Coronary artery (tissue), 2 donors: ENCODE measurements around the gene RCOR1.
"Not testable (repeated sequence)": the region's sequence is repeated elsewhere in the genome, so short reads cannot be mapped to it uniquely, and the experiment has no call there.

ENCODE experiments used
- DNase-seq: peaks from one replicate; pipeline ENCODE4 v3.0.0-alpha.2; 2017; ENCODE audit warnings: low spot score
- H3K27ac ChIP-seq, 2 donors: fragments of 200-600 bp; sonication (generic); one replicate each; pipeline ENCODE4 v1.5.1; 2016 to 2019
- H3K4me3 ChIP-seq: fragments of 200-600 bp; sonication (generic); 2 replicates; pipeline ENCODE4 v1.5.1; 2016; ENCODE audit warnings: mild to moderate bottlenecking, moderate library complexity
- TF ChIP-seq, protein P1 (sequence below): fragments of 200-600 bp; sonication (generic); IDR thresholded peaks from one replicate; pipeline ENCODE4 v1.5.1; 2019; ENCODE audit warnings: antibody characterized with exemption

The RCOR1 gene

DNA sequence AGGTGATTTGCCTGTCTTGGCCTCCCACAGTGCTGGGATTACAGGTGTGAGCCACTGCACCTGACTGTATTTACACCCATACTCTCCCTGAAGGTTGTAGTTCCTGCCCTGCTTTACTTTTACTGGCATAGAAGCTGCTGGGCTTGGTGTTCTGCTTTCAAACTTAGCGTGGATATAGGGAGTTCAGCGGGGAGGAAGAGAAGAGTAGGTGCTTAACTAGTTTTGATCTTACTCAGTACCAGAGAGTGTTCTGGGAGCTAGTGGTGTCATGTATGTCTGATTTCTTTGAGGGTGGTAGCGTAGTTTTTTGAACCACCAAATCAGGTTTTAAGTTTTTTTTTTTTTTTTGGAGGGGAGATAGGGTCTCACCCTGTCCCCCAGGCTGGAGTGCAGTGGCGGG, 13.8 kb downstream of the RCOR1 start:
- no peak for DNase-seq
- no peak overlapping the region for H3K27ac ChIP-seq
- H3K4me3 ChIP-seq = no peak overlapping the region
- TF ChIP-seq, protein P1, sequence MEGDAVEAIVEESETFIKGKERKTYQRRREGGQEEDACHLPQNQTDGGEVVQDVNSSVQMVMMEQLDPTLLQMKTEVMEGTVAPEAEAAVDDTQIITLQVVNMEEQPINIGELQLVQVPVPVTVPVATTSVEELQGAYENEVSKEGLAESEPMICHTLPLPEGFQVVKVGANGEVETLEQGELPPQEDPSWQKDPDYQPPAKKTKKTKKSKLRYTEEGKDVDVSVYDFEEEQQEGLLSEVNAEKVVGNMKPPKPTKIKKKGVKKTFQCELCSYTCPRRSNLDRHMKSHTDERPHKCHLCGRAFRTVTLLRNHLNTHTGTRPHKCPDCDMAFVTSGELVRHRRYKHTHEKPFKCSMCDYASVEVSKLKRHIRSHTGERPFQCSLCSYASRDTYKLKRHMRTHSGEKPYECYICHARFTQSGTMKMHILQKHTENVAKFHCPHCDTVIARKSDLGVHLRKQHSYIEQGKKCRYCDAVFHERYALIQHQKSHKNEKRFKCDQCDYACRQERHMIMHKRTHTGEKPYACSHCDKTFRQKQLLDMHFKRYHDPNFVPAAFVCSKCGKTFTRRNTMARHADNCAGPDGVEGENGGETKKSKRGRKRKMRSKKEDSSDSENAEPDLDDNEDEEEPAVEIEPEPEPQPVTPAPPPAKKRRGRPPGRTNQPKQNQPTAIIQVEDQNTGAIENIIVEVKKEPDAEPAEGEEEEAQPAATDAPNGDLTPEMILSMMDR = no peak

DNA sequence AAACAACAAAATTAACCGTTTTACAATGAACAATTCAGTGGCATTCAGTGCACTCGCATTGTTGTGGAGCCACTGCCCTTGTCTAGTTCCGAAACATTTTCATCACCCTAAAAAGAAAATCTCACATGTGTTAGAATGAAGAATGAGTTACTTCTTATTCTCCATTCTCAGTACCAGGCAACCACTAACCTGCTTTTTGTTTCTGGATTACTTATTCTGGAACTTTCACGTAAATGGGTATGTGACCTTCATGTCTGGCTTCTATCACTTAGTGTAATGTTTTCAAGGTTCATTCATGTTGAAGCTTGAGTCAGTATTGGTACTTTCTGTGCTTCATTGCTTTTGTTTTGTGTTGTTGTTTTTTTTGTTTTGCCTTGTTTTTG, 15.6 kb downstream of the RCOR1 start:
- TF ChIP-seq, protein P1 = no peak
- no peak for DNase-seq
- H3K4me3 ChIP-seq = no peak overlapping the region
- H3K27ac ChIP-seq = no peak overlapping the region

DNA sequence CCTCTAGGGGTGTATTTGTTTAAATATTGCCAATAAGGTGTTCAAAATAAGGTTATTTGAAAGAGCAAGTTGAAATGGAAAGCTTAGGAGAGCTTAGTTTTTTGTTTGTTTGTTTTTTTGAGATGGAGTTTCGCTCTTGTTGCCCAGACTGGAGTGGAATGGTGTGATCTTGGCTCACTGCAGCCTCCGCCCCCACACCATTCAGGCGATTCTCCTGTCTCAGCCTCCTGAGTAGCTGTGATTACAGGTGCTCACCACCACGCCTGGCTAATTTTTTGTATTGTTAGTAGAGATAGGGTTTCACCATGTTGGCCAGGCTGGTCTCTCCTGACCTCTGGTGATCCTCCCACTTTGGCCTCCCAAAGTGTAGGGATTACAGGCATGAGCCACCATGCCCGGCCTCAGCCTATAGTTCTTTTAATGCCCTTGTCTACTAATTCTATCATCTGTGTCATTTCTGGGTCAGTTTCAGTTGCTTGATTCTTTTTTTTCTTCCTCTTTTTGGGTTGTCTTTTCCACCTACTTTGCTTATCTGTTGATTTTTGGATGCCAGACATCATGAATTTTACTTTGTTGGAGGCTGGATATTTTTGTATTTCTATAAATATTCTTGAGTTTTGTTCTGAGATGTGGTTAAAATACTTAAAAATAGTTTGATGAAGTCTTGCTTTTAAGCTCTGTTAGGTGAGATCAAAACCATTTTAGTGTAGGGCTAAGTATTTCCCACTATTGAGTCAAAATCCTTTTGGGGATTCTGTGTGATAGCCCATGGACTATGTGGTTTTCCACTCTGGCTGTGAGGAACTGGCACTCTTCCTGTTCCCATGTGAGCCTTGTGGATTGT, 18.7 kb downstream of the RCOR1 start:
- no peak overlapping the region for H3K4me3 ChIP-seq
- TF ChIP-seq, protein P1 = no peak
- H3K27ac ChIP-seq = no peak overlapping the region
- DNase-seq = no peak

DNA sequence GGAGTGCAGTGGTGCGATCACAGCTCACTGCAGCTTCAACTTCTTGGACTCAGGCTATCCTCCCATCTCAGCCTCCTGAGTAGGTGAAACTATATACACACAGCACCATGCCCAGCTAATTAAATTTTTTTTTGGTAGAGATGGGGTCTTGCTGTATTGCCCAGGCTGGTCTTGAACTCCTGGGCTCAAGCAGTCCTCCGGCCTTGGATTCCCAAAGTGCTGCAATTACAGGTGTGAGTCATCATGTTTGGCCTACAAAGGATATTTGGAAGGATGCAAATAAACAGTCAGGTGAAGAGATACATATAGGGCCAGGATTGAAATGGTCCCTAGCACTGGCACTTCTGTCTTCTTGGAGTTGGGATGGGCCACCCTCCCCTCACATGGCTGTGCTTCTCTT, 23.9 kb downstream of the RCOR1 start:
- no peak for DNase-seq
- TF ChIP-seq, protein P1 = no peak
- H3K27ac ChIP-seq = no peak overlapping the region
- H3K4me3 ChIP-seq = no peak overlapping the region

DNA sequence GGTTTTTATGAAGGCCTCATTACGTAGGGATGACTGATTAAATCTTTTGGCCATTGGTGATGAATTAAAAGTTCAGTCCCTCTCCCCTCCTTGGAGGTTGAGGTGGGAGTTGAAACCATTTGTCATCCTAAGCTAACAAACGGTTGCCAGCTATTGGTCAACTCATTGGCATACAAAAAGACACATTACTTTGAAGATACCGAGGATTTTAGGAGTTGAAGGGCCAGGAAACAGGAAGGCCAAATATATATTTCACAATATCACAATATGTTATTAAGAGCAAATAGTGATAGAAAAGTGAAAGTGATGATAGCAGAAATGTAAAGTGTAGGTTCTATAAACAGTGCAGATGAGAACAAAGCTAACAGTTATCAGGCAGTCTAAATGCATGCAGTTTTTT, 24.4 kb downstream of the RCOR1 start:
- no peak overlapping the region for H3K27ac ChIP-seq
- TF ChIP-seq, protein P1 = no peak
- H3K4me3 ChIP-seq = no peak overlapping the region
- no peak for DNase-seq

DNA sequence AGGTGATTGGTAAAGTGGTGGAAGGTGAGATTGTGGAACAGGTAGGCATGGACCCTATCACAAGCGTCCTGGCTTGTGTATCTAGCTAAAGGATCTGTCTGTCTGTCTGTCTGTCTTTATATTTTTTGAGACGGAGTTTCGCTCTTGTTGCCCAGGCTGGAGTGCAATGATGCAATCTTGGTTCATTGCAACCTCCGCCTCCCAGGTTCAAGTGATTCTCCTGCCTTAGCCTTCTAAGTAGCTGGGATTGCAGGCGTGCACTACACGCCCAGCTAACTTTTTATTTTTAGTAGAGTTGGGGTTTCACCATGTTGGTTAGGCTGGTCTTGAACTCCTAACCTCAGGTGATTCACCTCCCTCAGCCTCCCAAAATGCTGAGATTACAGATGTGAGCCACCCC, 26.6 kb downstream of the RCOR1 start:
- DNase-seq, H3K4me3 ChIP-seq, H3K27ac ChIP-seq: not testable (repeated sequence)

DNA sequence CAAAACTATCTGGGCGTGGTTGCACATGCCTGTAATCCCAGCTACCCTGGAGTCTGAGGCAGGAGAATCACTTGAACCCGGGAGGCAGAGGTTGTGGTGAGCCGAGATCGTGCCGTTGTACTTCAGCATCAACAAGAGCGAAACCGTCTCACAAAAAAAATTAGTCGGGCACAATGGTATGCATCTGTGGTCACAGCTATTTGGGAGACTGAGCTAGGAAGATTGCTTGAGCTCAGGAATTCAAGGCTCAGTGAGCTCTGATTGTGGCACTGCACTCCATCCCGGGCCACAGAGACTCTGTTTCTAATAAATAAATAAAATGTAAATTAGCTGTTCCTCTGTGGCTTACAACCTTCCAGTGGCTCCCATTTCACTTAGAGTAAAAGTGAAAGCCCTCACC, 28.0 kb downstream of the RCOR1 start:
- Histone ChIP-seq H3K4me3 (no peak overlapping the region), H3K27ac (no peak overlapping the region)
- TF ChIP-seq, protein P1 = no peak
- DNase-seq = no peak
